GM10266 (cell line): Measurements from ENCODE around the gene RGS1.

ENCODE experiments used
- DNase-seq: peaks from one replicate; pipeline ENCODE4 v3.0.0; 2012; ENCODE audit errors: extremely low spot score
- TF ChIP-seq, protein P1 (sequence below): IDR thresholded peaks from 2 replicates; pipeline ENCODE4 v1.5.1; 2012; ENCODE audit warnings: mild to moderate bottlenecking, low read depth; ENCODE audit not compliant: control insufficient read depth, insufficient read depth; ENCODE audit errors: missing control alignments

The RGS1 gene

GRCh38 chr1:192555399-192555798 lies 20.2 kb upstream of the RGS1 start:
- DNase-seq, result no peak
- TF ChIP-seq, protein P1, sequence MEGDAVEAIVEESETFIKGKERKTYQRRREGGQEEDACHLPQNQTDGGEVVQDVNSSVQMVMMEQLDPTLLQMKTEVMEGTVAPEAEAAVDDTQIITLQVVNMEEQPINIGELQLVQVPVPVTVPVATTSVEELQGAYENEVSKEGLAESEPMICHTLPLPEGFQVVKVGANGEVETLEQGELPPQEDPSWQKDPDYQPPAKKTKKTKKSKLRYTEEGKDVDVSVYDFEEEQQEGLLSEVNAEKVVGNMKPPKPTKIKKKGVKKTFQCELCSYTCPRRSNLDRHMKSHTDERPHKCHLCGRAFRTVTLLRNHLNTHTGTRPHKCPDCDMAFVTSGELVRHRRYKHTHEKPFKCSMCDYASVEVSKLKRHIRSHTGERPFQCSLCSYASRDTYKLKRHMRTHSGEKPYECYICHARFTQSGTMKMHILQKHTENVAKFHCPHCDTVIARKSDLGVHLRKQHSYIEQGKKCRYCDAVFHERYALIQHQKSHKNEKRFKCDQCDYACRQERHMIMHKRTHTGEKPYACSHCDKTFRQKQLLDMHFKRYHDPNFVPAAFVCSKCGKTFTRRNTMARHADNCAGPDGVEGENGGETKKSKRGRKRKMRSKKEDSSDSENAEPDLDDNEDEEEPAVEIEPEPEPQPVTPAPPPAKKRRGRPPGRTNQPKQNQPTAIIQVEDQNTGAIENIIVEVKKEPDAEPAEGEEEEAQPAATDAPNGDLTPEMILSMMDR, result no peak

DNA sequence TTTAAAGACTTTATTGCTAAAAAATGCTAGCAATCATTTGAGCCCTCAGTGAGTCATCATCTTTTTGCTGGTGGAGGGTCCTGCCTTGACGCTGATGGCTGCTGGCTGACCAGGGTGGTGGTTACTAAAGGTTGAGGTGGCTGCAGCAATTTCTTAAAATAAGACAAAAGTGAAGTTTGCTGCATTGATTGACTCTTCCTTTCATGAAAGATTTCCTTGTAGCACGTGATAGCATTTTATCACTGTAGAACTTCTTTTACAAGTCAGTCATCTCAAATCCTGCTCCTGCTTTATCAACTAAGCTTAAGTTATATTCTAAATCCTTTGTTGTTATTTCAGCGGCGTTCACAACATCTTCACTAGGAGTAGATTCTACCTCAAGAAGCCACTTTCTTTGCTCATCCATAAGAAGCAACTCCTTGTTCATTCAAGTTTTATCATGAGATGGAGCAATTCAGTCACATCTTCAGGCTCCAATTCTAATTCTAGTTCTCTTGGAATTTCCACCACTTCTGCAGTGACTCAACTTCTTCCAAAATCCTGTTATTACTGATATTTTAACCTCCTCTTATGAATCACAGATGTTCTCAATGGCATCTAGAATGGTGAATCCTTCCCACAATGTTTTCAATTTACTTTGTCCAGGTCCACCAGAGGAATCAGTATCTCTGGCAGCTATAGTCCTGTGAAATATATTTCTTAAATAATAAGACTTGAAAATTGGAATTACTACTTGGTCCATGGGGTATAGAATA lies 17.6 kb upstream of the RGS1 start:
- DNase-seq, result no peak
- TF ChIP-seq, protein P1, result no peak

GRCh38 chr1:192559115-192560006 lies 16.2 kb upstream of the RGS1 start:
- TF ChIP-seq, protein P1, result no peak
- peak; percentile 24 for DNase-seq

DNA sequence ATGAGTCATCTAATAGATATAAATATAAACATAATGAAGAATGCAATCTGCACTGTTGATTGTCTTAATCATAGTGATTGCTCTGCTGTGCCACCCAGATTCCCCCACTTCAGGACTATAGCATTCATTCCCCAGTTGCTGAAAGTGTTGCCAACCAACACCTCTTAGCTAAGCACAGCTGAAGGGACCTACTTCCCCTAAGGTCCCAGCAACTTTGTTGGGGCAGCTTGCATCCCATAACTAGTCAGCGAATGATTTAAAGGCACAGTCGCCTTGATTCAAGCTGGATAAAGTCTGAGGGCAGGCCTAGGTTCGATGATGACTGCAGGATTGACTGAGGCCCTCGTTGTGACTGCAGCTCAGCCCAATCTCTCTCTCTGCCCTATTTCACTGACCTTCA lies 14.3 kb upstream of the RGS1 start:
- no peak for DNase-seq
- TF ChIP-seq, protein P1, result no peak

DNA sequence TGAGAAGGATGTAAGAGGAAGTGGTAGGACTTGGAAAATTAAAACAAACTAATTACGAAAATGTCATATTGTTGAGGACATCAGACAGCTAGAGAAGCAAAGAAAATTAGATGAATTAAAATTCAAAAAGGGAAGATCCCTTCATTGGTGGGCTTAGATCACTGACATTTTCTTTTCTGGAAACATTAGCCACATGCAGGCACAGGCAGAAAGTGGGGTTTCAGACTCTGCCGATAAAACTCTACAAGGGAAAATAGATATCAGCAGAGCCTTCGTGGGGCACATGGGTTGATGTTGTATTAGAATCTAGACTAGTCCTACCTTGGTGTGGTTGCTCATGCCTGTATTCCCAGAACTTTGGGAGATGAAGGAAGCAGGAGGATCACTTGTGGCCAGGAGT lies 12.4 kb upstream of the RGS1 start:
- DNase-seq, result no peak
- TF ChIP-seq, protein P1, result no peak

DNA sequence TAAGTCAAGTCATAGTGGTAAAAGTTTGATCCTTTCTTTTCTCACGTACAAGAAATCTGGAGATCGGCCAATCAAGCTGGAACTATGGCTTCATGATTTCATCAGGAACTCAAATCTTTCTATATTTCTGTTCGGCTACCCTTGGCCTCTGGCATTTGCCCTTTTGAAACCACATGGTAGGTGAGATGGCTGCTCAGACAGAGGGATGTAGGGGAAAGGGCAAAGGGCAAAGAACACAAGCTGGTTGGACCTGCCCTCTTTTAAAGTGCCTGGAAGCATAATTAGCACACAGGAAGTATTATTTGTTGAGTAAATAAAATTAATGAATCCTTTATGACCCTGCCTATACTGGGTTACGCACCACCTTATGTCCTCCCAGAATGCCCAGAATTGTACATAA lies 11.5 kb upstream of the RGS1 start:
- DNase-seq, result no peak
- TF ChIP-seq, protein P1, result no peak

DNA sequence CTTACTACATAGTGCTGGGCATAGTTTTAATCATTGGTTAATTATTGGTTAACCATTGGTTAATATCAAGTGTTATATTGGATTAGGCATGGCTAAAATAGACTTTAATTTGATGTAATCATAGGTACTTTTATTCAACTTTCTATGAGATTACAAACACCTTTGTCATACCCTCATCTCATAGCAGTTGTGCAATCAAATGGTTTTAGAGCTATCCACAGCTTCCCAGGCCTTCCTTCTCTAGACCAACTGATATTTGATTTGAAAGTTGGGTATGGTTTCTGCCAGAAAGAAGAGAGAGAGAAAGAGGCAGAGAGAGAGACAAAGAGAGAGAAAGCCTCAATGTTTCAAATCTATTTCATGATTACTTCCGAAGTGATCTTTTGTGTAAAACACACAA lies 9.6 kb upstream of the RGS1 start:
- TF ChIP-seq, protein P1, result no peak
- no peak for DNase-seq
